OCI-LY1 (cell line): Measurements from ENCODE around the gene GTF2H4.

ENCODE experiments used
- H2AFZ ChIP-seq: fragments of 200-600 bp; sonication (generic), shearing (Covaris generic); 2 replicates; pipeline ENCODE4 v1.6.0; 2014; ENCODE audit warnings: antibody characterized with exemption, mild to moderate bottlenecking, low read length
- H3F3A ChIP-seq: fragments of 200-600 bp; sonication (generic), shearing (Covaris generic); 2 replicates; pipeline ENCODE4 v1.6.0; 2014; ENCODE audit warnings: mild to moderate bottlenecking, antibody characterized with exemption, low read length, moderate library complexity; ENCODE audit not compliant: insufficient read depth
- H3K27ac ChIP-seq: fragments of 200-600 bp; sonication (generic); 2 replicates; pipeline ENCODE4 v1.5.1; 2014; ENCODE audit warnings: low read length, mixed run types, mild to moderate bottlenecking, low read depth; ENCODE audit not compliant: poor library complexity, severe bottlenecking
- H3K27me3 ChIP-seq: fragments of 200-600 bp; sonication (generic); 2 replicates; pipeline ENCODE4 v1.6.0; 2014; ENCODE audit warnings: antibody characterized with exemption, mild to moderate bottlenecking, low read length, moderate library complexity; ENCODE audit not compliant: insufficient read depth
- H3K36me3 ChIP-seq: fragments of 200-600 bp; sonication (generic); 2 replicates; pipeline ENCODE4 v1.6.1; 2014; ENCODE audit warnings: mild to moderate bottlenecking, antibody characterized with exemption, low read length, moderate library complexity, mixed read lengths; ENCODE audit not compliant: insufficient read depth
- H3K4me1 ChIP-seq: fragments of 200-600 bp; sonication (generic); 2 replicates; pipeline ENCODE4 v1.5.1; 2014; ENCODE audit warnings: mild to moderate bottlenecking, low read length, moderate library complexity; ENCODE audit not compliant: insufficient read depth, severe bottlenecking
- H3K4me2 ChIP-seq: fragments of 200-600 bp; sonication (generic), shearing (Covaris generic); 2 replicates; pipeline ENCODE4 v1.6.1; 2014; ENCODE audit warnings: low read length
- H3K4me3 ChIP-seq: fragments of 200-600 bp; sonication (generic); 2 replicates; pipeline ENCODE4 v1.5.1; 2014; ENCODE audit warnings: low read length, low read depth, mild to moderate bottlenecking, mixed read lengths; ENCODE audit not compliant: poor library complexity, severe bottlenecking
- H3K79me2 ChIP-seq: fragments of 200-600 bp; shearing (Covaris generic); 2 replicates; pipeline ENCODE4 v1.6.1; 2016; ENCODE audit warnings: mixed run types, low read length, mixed read lengths; ENCODE audit not compliant: insufficient read depth
- H3K9ac ChIP-seq: fragments of 200-600 bp; sonication (generic), shearing (Covaris generic); 2 replicates; pipeline ENCODE4 v1.6.1; 2014; ENCODE audit warnings: mild to moderate bottlenecking, low read length, mixed read lengths
- H3K9me2 ChIP-seq: fragments of 200-600 bp; sonication (generic), shearing (Covaris generic); 2 replicates; pipeline ENCODE4 v1.6.1; 2014; ENCODE audit warnings: low read depth, mild to moderate bottlenecking, low read length, mixed read lengths
- H3K9me3 ChIP-seq: fragments of 200-600 bp; shearing (Covaris generic); 2 replicates; pipeline ENCODE4 v1.6.1; 2014; ENCODE audit warnings: low read length, mixed read lengths
- H4K20me1 ChIP-seq: fragments of 200-600 bp; sonication (generic), shearing (Covaris generic); 2 replicates; pipeline ENCODE4 v1.6.0; 2016; ENCODE audit warnings: mild to moderate bottlenecking, low read length; ENCODE audit not compliant: insufficient read depth
- EZH2 ChIP-seq: fragments of 200-600 bp; sonication (generic), shearing (Covaris generic); IDR thresholded peaks from 2 replicates; pipeline ENCODE4 v1.8.0; 2017; ENCODE audit warnings: borderline replicate concordance, mixed run types, mild to moderate bottlenecking, antibody characterized with exemption, low read length, moderate library complexity, mixed read lengths
- TF ChIP-seq, protein P1 (sequence below): fragments of 200-600 bp; sonication (generic), shearing (Covaris generic); IDR thresholded peaks from 2 replicates; pipeline ENCODE4 v1.5.1; 2017; ENCODE audit warnings: mild to moderate bottlenecking, antibody characterized with exemption, low read length, moderate library complexity, mixed read lengths

GTF2H4 gene

DNA sequence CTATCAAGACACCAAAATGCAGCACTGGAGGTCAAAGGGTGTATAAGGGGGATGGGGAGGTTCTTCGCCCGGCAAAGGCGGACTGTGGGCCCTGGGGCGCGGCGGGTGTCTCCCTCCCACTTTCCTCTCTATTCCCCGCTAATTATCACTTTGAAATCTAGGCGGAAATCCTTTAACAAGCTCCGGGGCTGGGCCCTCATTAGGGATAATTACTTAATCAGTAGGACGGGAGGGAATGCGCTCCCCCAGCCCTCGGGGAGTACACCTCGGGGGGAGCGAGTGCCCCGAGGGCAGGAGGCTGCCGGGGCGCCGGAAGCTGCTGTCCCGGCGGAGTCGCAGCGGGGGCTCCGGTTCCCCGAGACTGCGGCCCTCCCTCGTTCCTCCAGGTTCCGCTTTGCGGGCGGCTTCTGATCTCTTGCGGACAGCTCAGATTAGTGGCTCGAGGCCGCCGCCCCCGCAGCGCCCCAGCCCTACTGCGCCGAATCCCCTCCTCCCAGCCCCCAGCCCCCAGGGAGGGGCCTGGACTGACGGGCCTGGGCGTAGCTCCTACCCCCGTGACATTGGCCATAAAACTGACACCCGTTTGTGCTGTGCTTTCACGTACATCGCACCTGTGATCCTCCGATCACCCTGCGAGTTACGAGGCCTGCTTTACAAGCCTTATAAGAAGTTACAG, 47.5 kb downstream of the GTF2H4 start:
- no peaks in the 10 kb centered on the region for H3F3A ChIP-seq
- no peak overlapping the region for H3K27ac ChIP-seq
- H3K9me2 ChIP-seq: no peaks in the 10 kb centered on the region
- H3K9me3 ChIP-seq: no peaks in the 10 kb centered on the region
- no peaks in the 10 kb centered on the region for H3K36me3 ChIP-seq
- TF ChIP-seq, protein P1, sequence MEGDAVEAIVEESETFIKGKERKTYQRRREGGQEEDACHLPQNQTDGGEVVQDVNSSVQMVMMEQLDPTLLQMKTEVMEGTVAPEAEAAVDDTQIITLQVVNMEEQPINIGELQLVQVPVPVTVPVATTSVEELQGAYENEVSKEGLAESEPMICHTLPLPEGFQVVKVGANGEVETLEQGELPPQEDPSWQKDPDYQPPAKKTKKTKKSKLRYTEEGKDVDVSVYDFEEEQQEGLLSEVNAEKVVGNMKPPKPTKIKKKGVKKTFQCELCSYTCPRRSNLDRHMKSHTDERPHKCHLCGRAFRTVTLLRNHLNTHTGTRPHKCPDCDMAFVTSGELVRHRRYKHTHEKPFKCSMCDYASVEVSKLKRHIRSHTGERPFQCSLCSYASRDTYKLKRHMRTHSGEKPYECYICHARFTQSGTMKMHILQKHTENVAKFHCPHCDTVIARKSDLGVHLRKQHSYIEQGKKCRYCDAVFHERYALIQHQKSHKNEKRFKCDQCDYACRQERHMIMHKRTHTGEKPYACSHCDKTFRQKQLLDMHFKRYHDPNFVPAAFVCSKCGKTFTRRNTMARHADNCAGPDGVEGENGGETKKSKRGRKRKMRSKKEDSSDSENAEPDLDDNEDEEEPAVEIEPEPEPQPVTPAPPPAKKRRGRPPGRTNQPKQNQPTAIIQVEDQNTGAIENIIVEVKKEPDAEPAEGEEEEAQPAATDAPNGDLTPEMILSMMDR: no peak
- no peak for TF ChIP-seq EZH2
- H3K4me2 ChIP-seq: peak overlapping the region; percentile 76
- H4K20me1 ChIP-seq: no peaks in the 10 kb centered on the region
- H3K27me3 ChIP-seq: peaks cover 9% of the 10 kb centered on the region
- peak overlapping the region; percentile 54 for H3K4me3 ChIP-seq
- no peaks in the 10 kb centered on the region for H3K79me2 ChIP-seq
- peaks cover 13% of the 10 kb centered on the region for H3K4me1 ChIP-seq
- peak overlapping the region; percentile 42; the same call in 1 of the 2 replicates for H3K9ac ChIP-seq
- H2AFZ ChIP-seq: peak overlapping the region; percentile 41; the same call in 1 of the 2 replicates

DNA sequence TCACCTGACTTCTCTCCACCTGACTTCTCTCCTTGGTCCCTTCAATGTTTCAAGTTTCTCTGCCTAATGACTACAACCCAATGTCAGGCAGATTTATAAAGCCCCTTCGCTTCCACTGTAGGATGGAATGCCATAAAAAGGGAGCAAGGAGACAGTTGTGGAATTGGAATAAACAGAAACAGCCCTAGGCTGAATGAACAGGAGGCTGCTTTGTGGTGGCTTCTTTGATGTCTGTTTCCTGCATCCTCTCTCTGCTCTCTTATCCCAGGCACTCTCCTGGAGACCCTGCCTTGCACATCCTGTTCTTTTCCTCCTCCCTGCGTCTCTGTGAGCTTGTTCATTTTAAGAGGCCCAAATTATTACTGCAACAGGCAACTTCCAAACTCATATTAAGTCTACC, 49.7 kb downstream of the GTF2H4 start:
- H3K27ac ChIP-seq: no peak overlapping the region
- no peak overlapping the region for H3K4me2 ChIP-seq
- H3K4me1 ChIP-seq: peaks cover 13% of the 10 kb centered on the region
- H3K9me2 ChIP-seq: no peaks in the 10 kb centered on the region
- no peaks in the 10 kb centered on the region for H3F3A ChIP-seq
- H3K36me3 ChIP-seq: no peaks in the 10 kb centered on the region
- H3K9ac ChIP-seq: no peak overlapping the region
- H2AFZ ChIP-seq: no peak overlapping the region
- no peaks in the 10 kb centered on the region for H4K20me1 ChIP-seq
- TF ChIP-seq EZH2: no peak
- TF ChIP-seq, protein P1: no peak
- H3K27me3 ChIP-seq: peaks cover 5% of the 10 kb centered on the region; the same call in 1 of the 2 replicates
- no peak overlapping the region for H3K4me3 ChIP-seq
- no peaks in the 10 kb centered on the region for H3K9me3 ChIP-seq
- H3K79me2 ChIP-seq: no peaks in the 10 kb centered on the region

DNA sequence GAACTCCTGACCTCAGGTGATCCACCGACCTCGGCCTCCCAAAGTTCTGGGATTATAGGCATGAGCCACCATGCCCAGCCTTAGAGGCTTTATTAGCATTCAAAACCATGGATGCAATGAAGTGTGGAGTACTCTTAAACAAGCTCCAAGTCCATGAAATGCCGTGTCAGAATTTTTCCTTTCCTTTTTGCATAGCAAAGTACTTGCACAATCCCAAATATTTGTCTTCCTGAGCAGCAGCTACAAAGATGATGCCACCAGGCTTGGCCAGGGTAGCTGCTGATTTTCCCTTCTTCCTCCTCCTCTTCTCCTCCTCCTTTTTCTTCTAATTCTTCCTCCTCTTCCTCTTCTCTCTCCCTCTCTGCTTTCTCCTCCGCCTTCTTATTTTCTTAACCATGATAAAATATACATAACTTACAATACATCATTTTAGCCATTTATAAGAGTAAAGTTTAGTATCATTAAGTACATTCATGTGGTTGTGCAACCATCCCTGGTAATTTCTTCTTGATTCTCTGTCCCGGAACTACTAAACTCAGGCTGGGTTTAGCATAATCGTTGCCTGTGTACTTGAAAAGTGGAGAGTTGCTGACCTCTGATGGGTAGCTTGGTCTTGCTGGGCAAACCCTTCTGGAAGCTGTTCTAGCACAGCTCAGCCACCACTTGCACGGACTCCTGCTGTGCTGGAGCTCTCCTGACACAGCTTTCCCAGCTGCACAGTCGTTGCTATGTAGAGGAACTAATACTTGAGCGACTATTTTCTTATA, 53.1 kb downstream of the GTF2H4 start:
- H3K4me3 ChIP-seq: no peak overlapping the region
- H3K4me1 ChIP-seq: peaks cover 2% of the 10 kb centered on the region
- H3K9me2 ChIP-seq: no peaks in the 10 kb centered on the region
- H2AFZ ChIP-seq: no peak overlapping the region
- no peak overlapping the region for H3K27ac ChIP-seq
- no peak overlapping the region for H3K4me2 ChIP-seq
- no peaks in the 10 kb centered on the region for H3K79me2 ChIP-seq
- no peaks in the 10 kb centered on the region for H3K9me3 ChIP-seq
- no peak for TF ChIP-seq EZH2
- TF ChIP-seq, protein P1: no peak
- H3K36me3 ChIP-seq: no peaks in the 10 kb centered on the region
- no peaks in the 10 kb centered on the region; the same call in 1 of the 2 replicates for H3K27me3 ChIP-seq
- no peaks in the 10 kb centered on the region for H3F3A ChIP-seq
- H3K9ac ChIP-seq: no peak overlapping the region
- H4K20me1 ChIP-seq: no peaks in the 10 kb centered on the region
